Parathyroid adenoma (tissue), 2 donors: ENCODE measurements around the gene PDIA5.

Source experiments
- H2AFZ ChIP-seq: fragments of 300-600 bp; sonication (generic); one replicate; pipeline ENCODE4 v1.7.0; 2017; ENCODE audit warnings: antibody characterized with exemption, mild to moderate bottlenecking
- H3K27ac ChIP-seq: fragments of 300-600 bp; sonication (generic); one replicate; pipeline ENCODE4 v1.7.0; 2017
- H3K27me3 ChIP-seq: fragments of 300-600 bp; sonication (generic); one replicate; pipeline ENCODE4 v1.7.0; 2017; ENCODE audit warnings: low read length; ENCODE audit not compliant: control insufficient read depth, insufficient read depth
- H3K36me3 ChIP-seq: fragments of 300-600 bp; sonication (generic); one replicate; pipeline ENCODE4 v1.7.0; 2017; ENCODE audit warnings: low read length; ENCODE audit not compliant: control insufficient read depth, insufficient read depth
- H3K4me1 ChIP-seq: fragments of 300-600 bp; sonication (generic); one replicate; pipeline ENCODE4 v1.7.0; 2017; ENCODE audit warnings: control low read depth
- H3K4me2 ChIP-seq: fragments of 300-600 bp; sonication (generic); one replicate; pipeline ENCODE4 v1.7.0; 2017; ENCODE audit warnings: low read length
- H3K4me3 ChIP-seq: fragments of 300-600 bp; sonication (generic); one replicate; pipeline ENCODE4 v1.7.0; 2017; ENCODE audit warnings: low read depth, low read length
- H3K79me2 ChIP-seq: fragments of 300-600 bp; sonication (generic); one replicate; pipeline ENCODE4 v1.7.0; 2017; ENCODE audit warnings: control low read depth
- H3K9ac ChIP-seq: fragments of 300-600 bp; sonication (generic); one replicate; pipeline ENCODE4 v1.7.0; 2017; ENCODE audit warnings: mild to moderate bottlenecking
- H3K9me3 ChIP-seq: fragments of 300-600 bp; sonication (generic); one replicate; pipeline ENCODE4 v1.7.0; 2017; ENCODE audit warnings: low read length; ENCODE audit not compliant: control insufficient read depth
- TF ChIP-seq, protein P1 (sequence below): fragments of 300-600 bp; sonication (generic); IDR thresholded peaks from one replicate; pipeline ENCODE4 v1.7.0; 2017; ENCODE audit warnings: antibody characterized with exemption, mild to moderate bottlenecking
- donor health status: primary hyperparathyroidism.

Gene PDIA5

DNA sequence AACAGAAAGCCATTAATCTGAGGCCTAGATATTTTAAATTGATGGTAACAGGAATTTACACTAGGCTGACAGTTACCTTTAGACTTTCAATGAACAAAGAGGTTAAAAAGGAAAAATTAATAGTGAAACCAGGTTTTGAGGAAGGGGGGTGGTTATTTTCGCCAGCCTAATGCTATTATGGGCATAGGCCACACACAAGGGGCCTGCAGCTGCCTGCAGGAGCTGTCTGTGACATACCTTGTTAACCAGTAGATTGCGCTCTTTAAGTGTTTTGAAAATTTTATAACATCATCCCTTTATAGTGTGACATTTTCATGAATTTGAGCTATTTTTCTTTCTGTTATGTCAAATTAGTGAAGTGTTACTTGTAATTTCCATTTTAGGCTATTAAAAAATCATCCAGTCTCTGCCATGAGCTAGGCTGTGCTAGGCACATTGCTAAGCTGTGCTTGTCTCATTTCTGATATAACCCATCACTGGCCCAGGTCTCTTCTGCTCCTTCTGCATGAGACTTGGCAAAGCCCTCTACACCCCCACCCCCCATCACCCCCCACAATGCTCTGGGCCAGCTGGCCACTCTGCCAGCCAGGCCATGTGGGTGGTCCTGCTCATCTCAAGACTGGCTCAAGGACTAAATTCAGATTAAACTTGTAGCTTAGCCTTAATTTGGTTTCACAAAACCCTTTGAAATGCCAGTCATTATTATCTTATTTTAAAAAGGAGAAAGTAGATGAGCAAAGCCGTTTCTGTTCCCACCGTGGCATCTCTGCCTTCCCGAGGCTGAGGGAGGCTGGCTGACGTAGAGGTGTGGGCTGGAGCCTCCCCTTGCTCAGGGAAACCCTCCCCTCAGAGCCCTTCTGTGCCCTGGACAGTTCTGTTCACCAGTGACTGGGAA lies 86.5 kb downstream of the PDIA5 start:
- no peak overlapping the region for H2AFZ ChIP-seq
- H3K9ac ChIP-seq = no peak overlapping the region
- no peaks in the 10 kb centered on the region for H3K4me1 ChIP-seq
- H3K4me3 ChIP-seq = no peak overlapping the region
- H3K27ac ChIP-seq = no peak overlapping the region
- H3K27me3 ChIP-seq = no peaks in the 10 kb centered on the region
- H3K9me3 ChIP-seq = no peaks in the 10 kb centered on the region
- no peaks in the 10 kb centered on the region for H3K36me3 ChIP-seq
- no peaks in the 10 kb centered on the region for H3K79me2 ChIP-seq
- TF ChIP-seq, protein P1, sequence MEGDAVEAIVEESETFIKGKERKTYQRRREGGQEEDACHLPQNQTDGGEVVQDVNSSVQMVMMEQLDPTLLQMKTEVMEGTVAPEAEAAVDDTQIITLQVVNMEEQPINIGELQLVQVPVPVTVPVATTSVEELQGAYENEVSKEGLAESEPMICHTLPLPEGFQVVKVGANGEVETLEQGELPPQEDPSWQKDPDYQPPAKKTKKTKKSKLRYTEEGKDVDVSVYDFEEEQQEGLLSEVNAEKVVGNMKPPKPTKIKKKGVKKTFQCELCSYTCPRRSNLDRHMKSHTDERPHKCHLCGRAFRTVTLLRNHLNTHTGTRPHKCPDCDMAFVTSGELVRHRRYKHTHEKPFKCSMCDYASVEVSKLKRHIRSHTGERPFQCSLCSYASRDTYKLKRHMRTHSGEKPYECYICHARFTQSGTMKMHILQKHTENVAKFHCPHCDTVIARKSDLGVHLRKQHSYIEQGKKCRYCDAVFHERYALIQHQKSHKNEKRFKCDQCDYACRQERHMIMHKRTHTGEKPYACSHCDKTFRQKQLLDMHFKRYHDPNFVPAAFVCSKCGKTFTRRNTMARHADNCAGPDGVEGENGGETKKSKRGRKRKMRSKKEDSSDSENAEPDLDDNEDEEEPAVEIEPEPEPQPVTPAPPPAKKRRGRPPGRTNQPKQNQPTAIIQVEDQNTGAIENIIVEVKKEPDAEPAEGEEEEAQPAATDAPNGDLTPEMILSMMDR = no peak
- H3K4me2 ChIP-seq = no peak overlapping the region

DNA sequence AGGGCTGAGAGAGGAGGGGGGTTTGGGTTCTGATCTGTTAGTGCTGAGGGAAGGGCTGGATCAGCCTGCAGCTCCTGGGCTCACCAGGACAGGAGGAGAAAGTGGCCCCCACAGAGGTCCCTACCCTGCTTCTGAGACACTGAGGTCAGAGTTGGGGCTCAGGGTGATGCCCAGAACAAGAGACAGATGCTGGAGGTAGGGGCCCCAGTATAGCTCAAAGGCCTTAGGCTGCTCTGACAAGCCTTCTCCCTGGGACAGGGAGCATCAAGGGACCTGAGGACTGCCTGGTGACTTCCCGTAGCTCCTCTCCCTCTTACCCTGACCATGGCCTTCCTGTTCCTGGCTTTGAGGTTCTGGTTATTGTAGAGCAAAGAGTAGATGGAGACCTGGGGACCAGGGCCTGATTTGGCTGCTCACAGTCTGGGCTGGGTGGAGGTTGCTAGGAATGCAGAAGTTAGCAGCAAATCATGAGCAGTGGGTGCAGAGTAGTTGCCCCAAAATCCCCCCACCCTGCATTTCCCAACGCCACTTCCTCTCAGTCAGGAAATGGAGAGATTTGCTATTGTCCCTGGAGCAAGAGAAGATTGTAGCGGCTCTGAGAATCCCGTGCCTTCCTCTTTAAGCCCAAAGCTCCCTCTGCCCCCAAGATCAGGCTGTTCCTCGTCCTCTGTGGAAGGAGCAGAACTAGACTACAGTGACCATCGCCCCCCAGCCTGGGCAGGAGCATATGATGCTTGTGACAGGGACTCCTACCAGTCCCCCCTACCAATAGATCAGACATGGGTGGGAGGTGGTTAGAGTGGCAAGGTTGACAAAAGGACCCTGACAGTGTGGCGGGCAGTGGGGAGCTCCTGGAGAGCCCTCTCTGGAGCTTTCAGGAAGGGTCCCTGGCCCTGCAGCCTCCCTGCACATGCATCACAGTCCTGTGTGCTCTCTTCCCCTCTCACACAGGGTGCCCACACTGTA lies 87.5 kb downstream of the PDIA5 start:
- H3K9ac ChIP-seq = no peak overlapping the region
- H3K4me2 ChIP-seq = no peak overlapping the region
- no peaks in the 10 kb centered on the region for H3K36me3 ChIP-seq

DNA sequence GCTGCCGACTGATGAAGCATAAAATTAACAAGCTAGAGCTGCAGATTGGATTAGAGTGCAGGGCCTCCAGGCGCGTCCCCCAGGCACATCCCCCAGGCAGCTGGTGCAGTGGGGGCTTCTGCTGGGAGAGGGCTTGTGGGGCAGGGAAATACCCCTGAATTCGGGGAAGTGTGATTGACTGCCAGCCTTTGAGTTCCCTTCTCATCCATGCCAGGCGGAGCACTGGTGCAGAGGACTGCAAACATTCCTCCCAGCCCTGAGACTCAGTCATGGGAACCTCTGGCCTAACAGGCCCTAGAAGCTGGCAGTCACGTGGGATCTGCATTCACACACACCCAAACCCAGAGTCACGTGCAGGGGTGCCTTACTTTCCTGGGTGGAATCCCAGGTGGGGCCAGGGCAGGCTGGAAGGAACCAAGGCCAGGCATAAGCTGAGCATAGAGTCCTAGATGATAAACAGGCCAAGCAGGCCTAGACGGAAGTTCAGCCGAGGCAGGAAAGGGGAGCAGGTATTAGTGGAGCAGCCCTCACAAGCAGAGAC lies 88.7 kb downstream of the PDIA5 start:
- no peaks in the 10 kb centered on the region for H3K4me1 ChIP-seq
- no peaks in the 10 kb centered on the region for H3K79me2 ChIP-seq
- no peaks in the 10 kb centered on the region for H3K9me3 ChIP-seq
- no peak overlapping the region for H3K4me2 ChIP-seq
- H3K27me3 ChIP-seq = no peaks in the 10 kb centered on the region
- no peak overlapping the region for H3K9ac ChIP-seq
- no peak overlapping the region for H3K4me3 ChIP-seq
- no peak overlapping the region for H3K27ac ChIP-seq
- H3K36me3 ChIP-seq = no peaks in the 10 kb centered on the region
- TF ChIP-seq, protein P1 = no peak
- H2AFZ ChIP-seq = no peak overlapping the region

More for the DNA sequence above, 87.5 kb downstream of the PDIA5 start:
- TF ChIP-seq, protein P1 = no peak
- H3K4me3 ChIP-seq = no peak overlapping the region
- no peaks in the 10 kb centered on the region for H3K4me1 ChIP-seq
- H2AFZ ChIP-seq = no peak overlapping the region
- H3K27me3 ChIP-seq = no peaks in the 10 kb centered on the region
- H3K79me2 ChIP-seq = no peaks in the 10 kb centered on the region
- H3K9me3 ChIP-seq = no peaks in the 10 kb centered on the region
- H3K27ac ChIP-seq = no peak overlapping the region

- Histone ChIP-seq H3K9me3 (no peaks in the 10 kb centered on the region), H3K36me3 (no peaks in the 10 kb centered on the region), H3K9ac (no peak overlapping the region), H3K27ac (no peak overlapping the region), H3K4me2 (no peak overlapping the region), H3K4me1 (no peaks in the 10 kb centered on the region), H3K27me3 (no peaks in the 10 kb centered on the region), H3K4me3 (no peak overlapping the region), H2AFZ (no peak overlapping the region), H3K79me2 (no peaks in the 10 kb centered on the region)
- TF ChIP-seq, protein P1 = no peak
Observed at GRCh38 chr3:123156276-123156995, 89.6 kb downstream of the PDIA5 start.
